HG03571 (cell line): Measurements from ENCODE around the gene RMI2.

Source experiments
- ATAC-seq: cut with Tn5 transposase; IDR thresholded peaks from one replicate; pipeline ENCODE4 v1.9.1; 2021; ENCODE audit not compliant: unreplicated experiment

Gene RMI2

DNA sequence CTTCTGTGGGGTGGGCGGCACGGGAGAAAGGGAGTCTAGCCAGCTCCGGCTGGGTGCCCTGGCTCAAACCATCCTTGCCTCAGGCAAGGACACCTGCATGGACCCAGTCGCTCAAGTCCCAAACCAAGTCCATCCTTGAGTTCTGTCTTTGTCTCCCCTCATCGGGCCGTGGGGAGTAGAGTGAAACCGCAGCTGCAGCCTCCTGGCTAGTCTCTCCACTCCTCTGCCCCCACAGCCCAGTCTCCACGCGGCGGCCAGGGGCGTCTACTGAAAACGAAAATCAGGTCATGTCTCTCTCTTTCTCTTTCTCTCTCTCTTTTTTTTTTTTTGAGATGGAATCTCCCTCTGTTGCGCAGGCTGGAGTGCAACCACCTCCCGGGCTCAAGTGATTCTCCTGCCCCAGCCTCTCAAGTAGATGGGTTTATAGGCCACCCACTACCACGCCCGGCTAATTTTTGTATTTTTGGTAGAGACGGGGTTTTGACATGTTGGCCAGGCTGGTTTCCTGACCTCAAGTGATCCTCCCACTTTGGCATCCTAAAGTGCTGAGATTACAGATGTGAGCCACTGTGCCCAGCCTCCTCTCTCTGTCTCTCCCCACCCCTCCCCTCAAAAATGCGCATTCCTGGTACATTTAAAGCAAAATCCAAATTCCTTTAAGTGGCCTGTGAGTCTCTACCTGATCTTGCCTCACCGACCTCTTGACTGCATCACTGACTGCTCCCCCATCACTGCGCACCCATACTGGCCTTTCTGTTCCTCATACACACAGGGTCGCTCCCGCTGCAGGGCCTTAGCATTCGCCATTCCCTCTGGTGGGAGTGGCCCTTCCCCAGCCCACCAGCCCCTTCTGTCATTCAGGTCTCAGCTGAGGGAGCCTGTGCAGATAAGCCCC lies 17.7 kb upstream of the RMI2 start:
- no peak for ATAC-seq

DNA sequence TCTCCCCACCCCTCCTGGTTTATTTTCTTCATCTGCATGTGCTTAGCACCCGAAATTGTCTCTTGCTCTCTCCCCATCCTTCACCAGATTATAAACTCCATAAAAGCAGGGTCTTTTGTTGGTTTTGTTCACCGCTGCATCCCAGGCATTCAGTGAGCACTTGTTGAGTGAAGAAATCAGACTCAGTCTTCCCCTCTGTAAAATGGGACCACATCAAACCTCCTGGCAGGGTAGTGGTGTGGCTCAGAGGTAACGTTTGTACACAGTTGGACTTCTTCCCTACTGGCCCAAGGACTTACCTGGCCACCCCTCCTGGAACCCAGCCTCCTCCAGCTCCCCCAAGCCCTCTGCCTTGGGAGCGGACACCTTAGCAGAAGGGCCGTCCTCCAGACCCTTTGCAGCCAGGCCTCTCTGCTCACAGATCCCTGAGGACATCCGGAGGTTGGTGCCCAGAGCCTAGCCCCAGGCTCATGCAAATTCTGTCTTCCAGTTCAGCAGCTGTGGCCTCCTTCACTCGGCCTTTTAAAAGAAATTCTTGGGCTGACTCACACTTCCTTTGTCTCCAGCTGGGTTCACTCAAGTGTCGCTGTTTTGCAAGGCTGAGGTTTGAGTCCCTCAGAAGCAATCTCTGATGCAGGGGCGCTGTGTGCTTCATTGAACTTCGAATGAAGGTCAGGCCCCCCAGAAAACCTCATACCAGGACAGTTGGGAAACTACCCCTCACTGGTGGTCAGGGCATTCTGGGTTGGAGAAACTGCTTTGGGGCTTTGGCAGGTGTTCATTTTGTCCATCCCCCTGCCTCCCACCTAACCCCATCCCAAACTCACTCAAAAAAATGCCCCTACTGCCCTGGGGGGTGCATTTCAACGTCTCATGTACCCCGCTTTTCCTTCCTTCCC lies 16.8 kb upstream of the RMI2 start:
- peak; percentile 71 for ATAC-seq

DNA sequence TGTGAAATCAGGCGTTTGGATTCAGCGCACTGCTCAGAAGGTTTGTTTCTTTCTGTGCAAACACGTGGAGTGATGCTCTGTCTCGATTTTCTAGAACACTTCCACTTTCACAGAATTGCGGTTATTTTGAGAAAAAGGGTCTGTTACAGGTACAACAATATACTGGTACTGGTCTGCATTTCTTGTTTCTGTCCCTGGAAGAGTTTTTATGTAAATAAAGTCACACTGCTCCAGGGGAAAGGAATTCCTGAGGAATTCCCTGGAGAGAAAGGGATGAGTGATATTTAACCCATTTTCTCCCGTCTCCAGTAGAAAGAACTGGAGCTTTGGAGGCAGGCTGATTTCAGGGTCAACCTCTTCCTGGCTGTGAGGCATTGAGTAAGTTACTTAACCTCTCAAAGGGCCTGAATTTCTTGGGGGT lies 16.2 kb upstream of the RMI2 start:
- ATAC-seq, result no peak

DNA sequence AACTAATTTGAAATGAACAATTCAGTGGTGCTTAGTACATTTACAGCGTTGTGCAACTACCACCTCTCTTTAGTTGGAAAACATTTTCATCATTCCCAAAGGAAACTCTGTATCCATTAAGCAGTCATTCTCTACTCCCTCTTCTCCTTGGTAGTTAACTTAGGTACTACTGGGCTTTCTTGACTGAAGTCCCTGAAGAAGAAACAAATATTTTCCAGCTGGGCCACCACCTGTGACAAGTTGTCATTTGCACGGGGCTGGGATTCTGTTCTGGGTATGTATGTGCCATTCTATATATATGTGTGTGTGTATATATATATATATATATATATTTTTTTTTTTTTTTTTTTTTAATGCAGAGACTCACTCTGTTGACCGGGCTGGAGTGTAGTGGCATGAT lies 15.4 kb upstream of the RMI2 start:
- no peak for ATAC-seq

DNA sequence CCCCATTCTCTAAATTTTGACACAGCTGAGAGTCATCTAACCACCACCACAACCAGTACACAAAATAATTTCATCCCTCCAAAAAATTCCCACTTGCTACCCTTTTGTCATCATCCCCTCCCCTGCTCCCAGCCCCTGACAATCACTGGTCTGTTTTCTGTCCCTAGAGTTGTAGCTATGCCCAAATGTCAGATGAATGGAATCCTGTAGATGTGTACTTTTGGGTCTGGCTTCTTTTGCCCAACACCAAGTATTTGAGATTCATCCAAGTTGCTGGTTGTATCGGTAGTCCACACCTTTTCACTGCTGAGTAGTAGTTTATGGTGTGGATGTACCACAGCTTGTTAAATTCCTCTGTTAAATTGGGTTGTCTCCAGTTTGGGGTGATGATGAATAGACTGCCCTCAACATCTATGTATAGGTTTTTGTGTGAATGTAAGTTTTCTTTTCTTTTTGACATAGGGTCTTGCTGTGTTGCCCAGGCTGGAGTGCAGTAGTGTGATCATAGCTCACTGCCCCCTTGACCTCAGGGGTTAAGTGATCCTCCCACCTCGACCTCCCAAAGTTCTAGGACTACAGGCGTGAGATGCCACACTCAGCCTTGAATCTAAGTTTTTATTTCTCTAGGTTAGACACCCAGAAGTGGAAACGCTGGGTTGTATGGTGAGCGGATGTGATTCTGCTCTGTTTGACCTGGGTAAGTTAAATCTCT lies 14.6 kb upstream of the RMI2 start:
- ATAC-seq, result no peak

DNA sequence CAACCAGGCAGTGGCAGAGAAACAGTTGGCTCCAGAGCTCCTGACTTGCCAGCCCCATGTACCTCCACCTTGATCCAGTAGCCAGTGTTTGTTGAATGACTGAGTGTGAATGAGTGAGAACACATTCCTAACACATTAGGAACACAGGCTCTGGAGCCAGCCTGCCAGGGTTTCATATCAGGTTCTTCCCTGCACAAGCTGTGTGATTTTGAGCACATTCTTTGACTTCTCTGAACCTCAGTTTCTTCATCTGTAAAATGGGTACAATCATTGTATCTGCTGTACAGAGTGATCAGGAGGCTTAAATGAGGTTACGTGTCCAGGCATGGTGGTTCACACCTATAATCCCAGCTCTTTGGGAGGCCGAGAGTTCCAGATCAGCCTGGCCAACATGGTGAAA lies 13.3 kb upstream of the RMI2 start:
- no peak for ATAC-seq

DNA sequence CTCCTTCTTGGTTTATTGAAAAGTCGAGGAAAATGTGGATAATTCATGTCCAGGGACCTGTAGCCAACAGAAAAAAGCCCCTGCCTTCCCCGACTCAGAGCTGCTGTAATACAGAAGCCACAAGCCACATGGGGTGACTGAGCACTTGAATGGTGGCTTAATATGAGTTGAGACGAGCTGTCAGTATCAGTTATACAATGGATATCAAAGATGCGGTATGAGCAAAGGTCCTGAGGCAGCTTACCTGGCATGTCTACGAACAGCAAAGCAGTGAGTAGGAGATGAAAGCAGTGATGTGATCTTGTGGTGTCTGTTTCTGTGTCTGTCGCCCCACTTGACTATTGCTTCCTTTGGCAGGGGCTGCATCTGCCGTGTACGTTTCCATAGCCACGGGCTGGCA lies 12.2 kb upstream of the RMI2 start:
- no peak for ATAC-seq

DNA sequence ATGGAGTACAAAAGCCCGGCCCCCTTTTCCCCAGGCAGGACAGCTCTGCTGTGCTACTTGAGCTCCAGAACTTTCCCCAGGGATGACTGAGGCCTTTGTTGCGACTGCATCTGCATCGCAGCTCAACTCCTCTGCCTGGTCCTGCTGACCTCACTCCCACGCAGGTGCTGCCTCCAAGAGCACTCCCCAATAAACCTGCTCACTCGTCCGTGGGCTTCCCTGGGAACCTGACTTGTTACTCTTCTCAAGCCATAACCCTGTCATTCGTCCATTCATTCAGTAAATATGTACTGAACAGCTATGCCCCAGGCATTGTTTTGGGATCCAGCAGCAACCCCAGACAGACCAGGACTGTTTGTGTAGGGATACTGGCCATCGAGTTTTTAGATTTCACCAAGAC lies 11.6 kb upstream of the RMI2 start:
- ATAC-seq, result no peak

DNA sequence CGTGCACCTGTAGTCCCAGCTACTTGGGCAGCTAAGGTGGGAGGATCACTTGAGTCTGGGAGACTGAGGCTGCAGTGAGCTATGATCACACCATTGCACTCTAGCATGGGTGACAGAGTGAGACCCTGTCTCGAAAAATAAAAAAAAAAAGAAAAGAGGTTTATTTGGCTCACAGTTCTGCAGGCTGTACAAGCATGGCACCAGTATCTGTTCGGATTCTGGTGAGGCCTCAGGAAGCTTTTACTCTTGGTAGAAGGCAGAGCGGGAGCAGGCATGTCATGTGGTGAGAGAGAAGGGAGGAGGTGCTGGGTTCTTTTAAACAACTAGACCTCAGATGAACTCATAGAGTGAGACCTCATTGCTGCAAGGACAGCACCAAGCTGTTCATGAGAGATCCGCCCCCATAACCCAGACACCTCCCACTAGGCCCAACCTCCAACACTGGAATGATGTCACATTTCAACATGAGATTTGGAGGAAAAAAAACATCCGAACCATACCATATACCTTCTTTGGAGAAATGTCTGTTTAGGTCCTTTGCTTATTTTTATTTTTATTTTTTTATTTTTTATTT lies 10.3 kb upstream of the RMI2 start:
- no peak for ATAC-seq

DNA sequence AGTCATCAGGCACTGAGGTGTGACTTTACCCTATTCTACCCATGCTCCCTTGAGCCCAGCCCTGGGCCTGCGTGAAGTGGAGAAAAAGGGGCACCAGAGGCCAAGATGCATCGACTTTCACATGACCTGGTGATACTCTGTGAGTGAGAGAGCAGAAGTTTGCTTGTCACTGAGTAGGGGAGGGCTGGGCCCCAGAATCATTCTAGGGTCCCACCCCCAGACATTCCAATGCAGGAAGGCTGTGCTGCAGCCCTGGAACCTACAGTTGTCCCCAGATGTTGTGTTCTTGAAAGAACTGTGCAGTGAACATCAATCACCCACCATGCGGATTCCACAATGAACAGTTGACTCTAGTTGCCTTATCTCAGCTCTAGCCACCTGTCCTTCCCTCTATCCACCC lies 6.2 kb upstream of the RMI2 start:
- no peak for ATAC-seq

DNA sequence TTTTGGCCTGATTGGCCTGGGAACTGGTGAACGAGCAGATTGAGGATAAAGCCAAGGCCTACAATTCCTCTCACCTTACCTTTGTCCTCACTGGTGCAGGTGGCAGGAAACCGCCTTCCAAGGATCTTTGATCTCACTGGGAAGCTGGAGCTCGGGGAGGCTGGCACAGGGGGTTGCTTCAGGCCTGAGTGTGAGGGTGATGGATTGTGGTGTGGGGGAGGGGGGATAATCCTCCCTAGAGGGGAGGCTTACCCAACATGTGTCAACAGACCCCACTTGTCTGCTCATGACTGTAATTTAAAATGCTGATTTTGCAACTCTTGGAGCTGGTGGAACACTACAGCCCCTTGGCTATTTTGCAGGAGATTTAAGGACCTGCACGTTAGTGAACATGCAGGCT lies 4.5 kb upstream of the RMI2 start:
- ATAC-seq, result no peak

DNA sequence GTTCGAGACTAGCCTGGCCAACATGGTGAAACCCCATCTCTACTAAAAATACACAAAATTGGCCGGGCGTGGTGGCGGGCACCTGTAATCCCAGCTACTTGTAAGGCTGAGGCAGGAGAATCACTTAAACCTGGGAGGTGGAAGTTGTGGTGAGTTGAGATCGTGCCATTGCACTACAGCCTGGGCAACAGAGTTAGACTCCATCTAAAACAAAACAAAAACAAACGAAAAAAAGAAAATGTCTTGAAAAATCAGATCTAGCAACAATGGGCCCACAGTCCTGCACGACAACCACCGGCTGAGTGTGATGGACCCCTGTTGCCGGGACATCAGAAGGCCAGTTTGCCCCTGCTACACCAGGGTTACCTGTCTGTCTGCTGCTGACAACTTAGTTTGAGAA lies 3.9 kb upstream of the RMI2 start:
- no peak for ATAC-seq

DNA sequence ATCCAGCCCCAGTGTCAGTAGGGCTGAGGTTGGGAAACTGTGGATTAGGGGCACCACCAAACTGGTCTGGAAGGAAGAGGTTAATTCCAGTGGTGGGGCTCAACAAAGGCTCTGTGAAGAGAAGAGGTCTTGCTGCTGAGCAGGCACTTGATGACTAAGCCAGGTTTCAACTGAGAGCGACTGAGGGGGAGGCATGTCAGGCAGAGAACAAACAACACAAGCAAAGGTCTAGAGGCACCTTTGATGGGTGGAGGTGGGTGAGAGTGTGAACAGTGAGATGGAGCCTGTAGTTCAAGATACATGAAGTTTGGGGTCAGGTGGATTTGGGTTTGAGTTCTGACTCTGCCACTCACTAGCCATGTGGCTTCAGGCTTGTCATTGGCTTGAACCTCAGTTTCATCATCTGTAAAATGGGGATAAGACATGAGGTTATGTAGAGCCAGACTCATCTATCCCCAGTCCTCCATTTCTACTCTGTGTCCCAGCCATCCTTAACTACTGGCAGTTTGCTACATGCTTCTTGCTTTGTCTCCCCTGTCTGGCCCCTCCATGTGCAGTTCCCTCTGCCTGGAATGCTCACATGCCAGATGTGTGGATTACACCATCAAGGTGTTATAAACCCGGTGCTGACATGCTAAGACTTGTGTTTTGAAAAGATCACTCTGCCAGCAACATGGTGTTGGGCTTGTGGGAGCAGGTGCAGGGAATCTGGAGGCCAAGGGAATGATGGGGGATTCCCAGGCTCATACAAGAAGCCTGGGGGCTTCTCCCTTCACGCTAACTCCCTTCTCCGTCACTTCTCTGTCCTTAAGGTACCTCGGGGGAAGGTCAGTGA lies 3.0 kb upstream of the RMI2 start:
- ATAC-seq, result no peak

DNA sequence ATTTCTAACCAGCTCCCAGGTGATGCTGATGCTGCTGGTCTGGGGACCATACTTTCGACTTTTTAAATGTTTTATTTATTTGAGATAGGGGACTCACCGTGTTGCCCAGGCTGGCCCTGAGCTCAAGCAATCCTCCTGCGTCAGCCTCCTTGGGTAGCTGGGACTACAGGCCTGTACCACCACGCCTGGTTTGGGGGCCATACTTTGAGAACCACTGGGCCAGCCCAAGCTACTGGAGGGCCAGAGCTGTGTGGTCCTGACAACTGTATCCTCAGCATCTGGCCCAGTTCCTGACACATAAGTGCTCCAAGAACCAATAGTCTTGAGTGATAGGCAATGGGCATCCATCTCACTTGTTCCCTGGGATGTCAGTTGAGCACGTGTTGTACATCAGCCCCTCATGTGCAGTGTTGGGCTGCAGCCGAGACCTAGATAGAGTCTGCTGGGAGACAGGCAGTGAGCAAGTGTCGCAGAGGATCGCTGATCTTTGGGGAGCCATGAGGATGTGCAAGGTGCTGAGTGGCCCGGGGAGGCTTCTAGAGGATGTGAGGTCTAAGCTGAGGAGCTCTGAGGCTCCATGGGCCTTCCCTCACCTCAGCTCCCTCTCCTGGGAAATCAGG lies 1.6 kb downstream of the RMI2 start:
- ATAC-seq, result no peak

DNA sequence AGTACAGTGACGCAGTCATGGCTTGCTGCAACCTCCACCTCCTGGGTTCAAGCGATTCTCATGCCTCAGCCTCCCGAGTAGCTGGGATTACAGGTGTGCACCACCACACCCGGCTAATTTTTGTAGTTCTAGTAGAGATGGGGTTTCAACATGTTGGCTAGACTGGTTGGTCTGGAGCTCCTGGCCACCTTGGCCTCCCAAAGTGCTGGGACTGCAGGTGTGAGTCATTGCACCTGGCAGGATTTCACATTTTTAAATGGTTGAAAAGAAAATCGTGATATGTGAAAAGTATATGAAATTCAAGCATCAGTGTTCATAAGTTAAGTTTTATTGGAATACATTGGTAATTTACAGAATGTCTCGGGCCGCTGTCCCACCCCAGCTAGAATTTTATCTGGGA lies 2.6 kb downstream of the RMI2 start:
- ATAC-seq, result no peak

DNA sequence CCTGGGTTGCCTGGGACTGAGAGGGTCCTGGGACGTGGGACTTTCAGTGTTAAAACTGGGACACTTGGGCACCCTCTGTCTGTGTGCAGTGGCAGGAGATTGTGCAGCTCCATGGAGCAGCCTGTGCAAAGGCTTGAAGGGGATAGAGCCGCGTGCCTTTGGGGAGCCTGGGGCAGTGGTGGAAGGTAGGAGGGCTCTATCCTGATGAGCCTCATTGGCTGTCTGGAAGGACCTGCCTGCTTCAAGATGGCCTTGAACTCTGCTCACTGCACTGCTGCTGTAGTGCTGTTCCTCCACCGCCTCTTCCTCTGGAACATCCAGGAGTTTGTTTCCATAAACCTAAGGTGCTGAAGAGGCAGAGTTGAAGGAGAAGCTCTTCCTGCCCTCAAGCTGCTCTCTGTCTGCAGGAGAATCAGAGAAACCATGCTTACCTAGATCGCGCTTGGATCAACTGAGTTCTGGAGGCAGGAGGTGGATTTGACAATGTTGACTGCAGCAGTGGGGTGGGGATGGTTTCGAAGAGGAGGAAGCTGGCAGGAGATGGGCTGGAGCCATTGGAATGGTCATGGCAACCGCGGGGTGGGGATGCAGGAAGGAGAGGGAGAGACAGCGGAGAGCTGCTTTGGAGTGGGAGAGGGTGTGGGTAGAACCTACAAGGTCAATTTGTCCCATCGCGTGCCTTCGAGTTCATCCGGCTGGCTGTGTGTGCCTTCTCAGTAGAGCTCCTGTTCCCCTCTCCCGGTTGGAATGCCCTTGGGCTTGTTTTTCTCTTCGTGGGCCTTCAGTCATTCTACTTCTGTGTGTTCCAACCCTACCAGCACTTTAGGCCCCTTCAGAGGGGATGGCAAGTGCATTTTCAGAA lies 3.7 kb downstream of the RMI2 start:
- no peak for ATAC-seq

DNA sequence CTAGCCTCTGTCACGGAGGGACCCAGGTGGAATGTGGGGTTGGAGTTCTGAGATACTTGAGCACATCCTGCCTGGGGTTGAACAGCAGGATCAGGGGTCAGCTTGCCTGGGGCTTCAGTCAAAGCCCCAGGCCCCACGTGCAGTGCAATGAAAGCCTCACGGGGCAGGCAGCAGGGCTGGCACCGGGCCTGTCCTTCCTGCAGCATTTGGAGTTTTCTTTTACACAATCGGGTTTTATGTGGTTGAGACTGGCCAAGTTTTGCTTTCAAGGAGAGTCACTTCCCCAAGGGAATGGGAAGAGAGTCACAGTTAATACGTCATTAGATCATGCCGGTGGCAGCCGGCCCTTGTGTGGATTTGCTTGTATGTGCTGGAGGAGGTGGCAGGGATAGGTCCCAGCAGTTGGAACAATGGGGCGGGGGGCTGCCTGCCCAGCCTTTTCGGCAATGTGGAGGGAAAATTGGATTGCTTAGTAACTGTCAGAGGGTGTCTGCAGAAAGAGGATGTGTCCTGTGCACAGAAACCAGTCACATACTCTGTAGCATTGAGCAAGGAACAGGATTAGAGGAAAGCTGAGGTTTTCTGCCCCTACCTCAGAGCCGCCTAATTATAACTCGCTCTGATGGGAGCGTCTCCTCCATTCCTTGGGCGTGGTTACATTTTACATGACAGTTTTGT lies 4.5 kb downstream of the RMI2 start:
- no peak for ATAC-seq

DNA sequence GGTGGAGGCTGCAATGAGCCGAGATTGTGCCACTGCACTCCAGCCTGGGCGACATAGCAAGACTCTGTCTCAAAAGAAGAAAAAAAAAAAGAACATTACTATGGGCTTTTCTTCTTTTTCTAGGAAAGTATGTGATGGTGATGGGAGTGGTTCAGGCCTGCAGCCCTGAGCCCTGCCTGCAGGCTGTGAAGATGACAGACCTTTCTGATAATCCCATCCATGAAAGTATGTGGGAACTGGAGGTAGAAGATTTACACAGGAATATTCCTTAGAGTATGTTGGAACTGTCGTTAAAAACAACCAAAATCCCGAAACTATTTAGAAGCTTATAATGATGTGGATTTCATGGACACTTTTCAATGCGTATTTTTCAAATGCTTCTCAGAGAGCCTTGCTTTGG lies 5.3 kb downstream of the RMI2 start:
- ATAC-seq, result no peak
